Measurements from ENCODE around the gene LRRC42.

DNA sequence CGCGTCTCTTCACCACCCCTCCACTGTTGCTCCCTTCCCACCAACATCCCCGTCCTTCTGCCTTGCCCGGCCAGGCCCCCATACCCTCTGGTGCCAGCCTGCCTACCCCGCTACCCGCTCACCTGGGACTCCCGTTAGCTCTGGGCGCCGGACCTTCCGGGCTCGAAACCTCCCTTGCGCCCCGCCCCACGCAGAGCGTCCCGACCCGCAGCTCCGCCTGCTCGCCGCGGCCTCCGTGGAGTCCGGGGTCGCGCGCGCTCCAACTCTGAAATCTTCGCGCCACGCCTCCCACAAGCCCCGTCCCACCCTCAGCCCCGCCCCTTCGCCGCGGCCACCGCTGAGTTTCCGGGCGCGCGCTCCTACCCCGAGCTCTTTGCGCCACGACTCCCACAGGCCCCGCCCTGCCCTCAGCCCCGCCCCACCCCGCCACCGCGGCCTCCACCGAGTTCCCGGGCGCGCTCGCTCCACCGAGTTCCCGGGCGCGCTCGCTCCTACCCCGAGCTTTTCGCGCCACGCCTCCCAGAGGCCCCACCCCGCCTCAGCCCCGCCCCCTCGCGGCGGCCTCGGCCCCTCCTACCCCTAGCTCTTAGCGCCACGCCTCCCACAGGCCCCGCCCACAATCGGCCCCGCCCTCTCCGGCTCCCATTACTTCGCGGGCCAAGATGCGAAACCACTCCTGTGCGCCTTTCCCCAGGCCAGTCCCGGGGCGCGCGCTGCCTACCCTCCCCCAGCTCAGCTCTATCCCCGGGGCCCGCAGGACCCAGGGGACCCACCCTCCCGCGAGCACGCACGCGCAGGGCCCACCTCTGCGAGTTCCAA is 508 bp upstream of the LRRC42 start, which contains the start of gene IFT25:
- TF ChIP-seq, protein P1, sequence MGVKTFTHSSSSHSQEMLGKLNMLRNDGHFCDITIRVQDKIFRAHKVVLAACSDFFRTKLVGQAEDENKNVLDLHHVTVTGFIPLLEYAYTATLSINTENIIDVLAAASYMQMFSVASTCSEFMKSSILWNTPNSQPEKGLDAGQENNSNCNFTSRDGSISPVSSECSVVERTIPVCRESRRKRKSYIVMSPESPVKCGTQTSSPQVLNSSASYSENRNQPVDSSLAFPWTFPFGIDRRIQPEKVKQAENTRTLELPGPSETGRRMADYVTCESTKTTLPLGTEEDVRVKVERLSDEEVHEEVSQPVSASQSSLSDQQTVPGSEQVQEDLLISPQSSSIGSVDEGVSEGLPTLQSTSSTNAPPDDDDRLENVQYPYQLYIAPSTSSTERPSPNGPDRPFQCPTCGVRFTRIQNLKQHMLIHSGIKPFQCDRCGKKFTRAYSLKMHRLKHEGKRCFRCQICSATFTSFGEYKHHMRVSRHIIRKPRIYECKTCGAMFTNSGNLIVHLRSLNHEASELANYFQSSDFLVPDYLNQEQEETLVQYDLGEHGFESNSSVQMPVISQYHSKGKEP (tag by site-specific recombination; IDR thresholded peaks at IDR 0.05), result no peak
- TF ChIP-seq, protein P2, sequence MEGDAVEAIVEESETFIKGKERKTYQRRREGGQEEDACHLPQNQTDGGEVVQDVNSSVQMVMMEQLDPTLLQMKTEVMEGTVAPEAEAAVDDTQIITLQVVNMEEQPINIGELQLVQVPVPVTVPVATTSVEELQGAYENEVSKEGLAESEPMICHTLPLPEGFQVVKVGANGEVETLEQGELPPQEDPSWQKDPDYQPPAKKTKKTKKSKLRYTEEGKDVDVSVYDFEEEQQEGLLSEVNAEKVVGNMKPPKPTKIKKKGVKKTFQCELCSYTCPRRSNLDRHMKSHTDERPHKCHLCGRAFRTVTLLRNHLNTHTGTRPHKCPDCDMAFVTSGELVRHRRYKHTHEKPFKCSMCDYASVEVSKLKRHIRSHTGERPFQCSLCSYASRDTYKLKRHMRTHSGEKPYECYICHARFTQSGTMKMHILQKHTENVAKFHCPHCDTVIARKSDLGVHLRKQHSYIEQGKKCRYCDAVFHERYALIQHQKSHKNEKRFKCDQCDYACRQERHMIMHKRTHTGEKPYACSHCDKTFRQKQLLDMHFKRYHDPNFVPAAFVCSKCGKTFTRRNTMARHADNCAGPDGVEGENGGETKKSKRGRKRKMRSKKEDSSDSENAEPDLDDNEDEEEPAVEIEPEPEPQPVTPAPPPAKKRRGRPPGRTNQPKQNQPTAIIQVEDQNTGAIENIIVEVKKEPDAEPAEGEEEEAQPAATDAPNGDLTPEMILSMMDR (tag by site-specific recombination; IDR thresholded peaks at IDR 0.05), result no peak
- TF ChIP-seq ZNF311 (tag by site-specific recombination; IDR thresholded peaks at IDR 0.05; ENCODE audit: borderline replicate concordance) (no peak), ZNF629 (tag by site-specific recombination; IDR thresholded peaks at IDR 0.05) (0 out of 2 replicates have a peak, but pooled peaks have one; percentile 48), MZF1 (tag by site-specific recombination; IDR thresholded peaks at IDR 0.05; ENCODE audit: borderline replicate concordance) (no peak), ZBTB48 (tag by site-specific recombination; IDR thresholded peaks at IDR 0.05) (peak; percentile 70), FEZF1 (tag by site-specific recombination; IDR thresholded peaks at IDR 0.05) (no peak; the same call in 1 of the 2 replicates), ZNF24 (tag by site-specific recombination; IDR thresholded peaks at IDR 0.05) (peak; percentile 84), SALL2 (tag by site-specific recombination; IDR thresholded peaks at IDR 0.05; ENCODE audit: borderline replicate concordance) (no peak), MEIS1 (CRISPR knock-in tag; IDR thresholded peaks at IDR 0.05; ENCODE audit: borderline replicate concordance) (no peak), ZNF184 (tag by site-specific recombination; IDR thresholded peaks at IDR 0.05) (no peak)
- TF ChIP-seq, protein P3, sequence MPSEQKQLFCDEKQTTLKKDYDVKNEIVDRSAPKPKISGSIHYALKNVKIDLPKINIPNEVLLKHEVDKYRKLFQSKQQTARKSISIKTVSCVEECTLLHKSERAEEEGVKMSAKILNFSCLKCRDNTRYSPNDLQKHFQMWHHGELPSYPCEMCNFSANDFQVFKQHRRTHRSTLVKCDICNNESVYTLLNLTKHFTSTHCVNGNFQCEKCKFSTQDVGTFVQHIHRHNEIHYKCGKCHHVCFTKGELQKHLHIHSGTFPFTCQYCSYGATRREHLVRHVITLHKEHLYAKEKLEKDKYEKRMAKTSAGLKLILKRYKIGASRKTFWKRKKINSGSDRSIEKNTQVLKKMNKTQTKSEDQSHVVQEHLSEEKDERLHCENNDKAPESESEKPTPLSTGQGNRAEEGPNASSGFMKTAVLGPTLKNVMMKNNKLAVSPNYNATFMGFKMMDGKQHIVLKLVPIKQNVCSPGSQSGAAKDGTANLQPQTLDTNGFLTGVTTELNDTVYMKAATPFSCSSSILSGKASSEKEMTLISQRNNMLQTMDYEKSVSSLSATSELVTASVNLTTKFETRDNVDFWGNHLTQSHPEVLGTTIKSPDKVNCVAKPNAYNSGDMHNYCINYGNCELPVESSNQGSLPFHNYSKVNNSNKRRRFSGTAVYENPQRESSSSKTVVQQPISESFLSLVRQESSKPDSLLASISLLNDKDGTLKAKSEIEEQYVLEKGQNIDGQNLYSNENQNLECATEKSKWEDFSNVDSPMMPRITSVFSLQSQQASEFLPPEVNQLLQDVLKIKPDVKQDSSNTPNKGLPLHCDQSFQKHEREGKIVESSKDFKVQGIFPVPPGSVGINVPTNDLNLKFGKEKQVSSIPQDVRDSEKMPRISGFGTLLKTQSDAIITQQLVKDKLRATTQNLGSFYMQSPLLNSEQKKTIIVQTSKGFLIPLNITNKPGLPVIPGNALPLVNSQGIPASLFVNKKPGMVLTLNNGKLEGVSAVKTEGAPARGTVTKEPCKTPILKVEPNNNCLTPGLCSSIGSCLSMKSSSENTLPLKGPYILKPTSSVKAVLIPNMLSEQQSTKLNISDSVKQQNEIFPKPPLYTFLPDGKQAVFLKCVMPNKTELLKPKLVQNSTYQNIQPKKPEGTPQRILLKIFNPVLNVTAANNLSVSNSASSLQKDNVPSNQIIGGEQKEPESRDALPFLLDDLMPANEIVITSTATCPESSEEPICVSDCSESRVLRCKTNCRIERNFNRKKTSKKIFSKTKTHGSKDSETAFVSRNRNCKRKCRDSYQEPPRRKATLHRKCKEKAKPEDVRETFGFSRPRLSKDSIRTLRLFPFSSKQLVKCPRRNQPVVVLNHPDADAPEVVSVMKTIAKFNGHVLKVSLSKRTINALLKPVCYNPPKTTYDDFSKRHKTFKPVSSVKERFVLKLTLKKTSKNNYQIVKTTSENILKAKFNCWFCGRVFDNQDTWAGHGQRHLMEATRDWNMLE (tag by site-specific recombination; conservative IDR thresholded peaks at IDR 0.05; ENCODE audit: low read depth), result no peak
